ENCODE data around the gene MYO5A. TPM values are rescaled to one million over a fixed set of nuclear protein-coding genes. Genes with fewer than 3 reads are reported as not detected.
"Not testable (repeated sequence)": the region's sequence is repeated elsewhere in the genome, so short reads cannot be mapped to it uniquely, and the experiment has no call there.

The MYO5A gene
- total RNA-seq, 1 donor from 2014 or later: 34.8 TPM

- intact Hi-C loops (cut with micrococcal nuclease): no loop called here
These were observed 17.5 kb upstream of the MYO5A start for GRCh38 chr15:52546031-52546751.

DNA sequence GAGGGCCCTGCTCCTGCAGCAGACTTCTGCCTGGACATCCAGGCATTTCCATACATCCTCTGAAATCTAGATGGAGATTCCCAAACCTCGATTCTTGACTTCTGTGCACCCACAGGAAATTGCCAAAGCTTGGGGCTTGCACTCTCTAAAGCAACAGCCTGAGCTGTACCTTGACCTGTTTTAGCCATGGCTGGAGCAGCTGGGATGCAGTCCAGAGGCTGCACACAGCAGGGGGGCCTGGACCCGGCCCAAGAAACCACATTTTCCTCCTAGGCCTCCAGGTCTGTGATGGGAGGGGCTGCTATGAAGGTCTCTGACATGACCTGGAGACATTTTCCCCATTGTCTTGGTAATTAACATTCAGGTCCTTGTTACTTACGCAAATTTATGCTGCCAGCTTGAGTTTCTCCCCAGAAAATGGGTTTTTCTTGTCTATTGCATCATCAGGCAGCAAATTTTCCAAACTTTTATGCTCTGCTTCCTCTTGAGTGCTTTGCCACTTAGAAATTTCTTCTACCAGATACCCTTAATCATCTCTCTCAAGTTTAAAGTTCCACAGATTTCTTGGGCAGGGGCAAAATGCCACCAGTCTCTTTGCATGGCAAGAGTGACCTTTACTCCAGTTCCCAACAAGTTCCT is 11.8 kb upstream of the MYO5A start:
- intact Hi-C loops (cut with micrococcal nuclease): no loop called here

- intact Hi-C loops (cut with micrococcal nuclease): no loop called here
These were observed 8.8 kb upstream of the MYO5A start for GRCh38 chr15:52537459-52537858.

DNA sequence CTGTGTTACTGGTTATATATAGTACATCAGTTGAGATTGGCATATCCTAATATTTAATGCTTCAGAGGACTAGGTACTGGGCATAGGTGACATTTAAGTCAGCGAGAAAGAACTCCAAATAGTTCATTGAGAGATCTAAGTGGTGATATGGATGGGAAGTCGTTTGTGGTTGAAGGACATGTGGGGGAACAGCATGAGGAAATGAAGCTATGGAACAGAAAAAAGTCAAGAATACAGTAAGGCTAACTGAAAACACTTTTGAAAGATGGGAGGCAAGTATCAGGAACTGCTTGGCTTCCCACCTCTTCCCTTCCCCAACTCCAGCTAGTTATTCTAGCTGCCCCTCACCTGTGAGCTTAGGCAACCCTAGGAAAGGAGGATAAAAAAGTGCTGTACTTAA is 3.7 kb upstream of the MYO5A start:
- intact Hi-C loops (cut with micrococcal nuclease): no loop called here

GRCh38 chr15:52529940-52530339 is 1.3 kb upstream of the MYO5A start:
- intact Hi-C loops (cut with micrococcal nuclease): loop anchor here (1.0 to 10.0 kb wide), 4 partner anchors 48 to 348 kb away; no protein-coding TSS in a partner anchor

DNA sequence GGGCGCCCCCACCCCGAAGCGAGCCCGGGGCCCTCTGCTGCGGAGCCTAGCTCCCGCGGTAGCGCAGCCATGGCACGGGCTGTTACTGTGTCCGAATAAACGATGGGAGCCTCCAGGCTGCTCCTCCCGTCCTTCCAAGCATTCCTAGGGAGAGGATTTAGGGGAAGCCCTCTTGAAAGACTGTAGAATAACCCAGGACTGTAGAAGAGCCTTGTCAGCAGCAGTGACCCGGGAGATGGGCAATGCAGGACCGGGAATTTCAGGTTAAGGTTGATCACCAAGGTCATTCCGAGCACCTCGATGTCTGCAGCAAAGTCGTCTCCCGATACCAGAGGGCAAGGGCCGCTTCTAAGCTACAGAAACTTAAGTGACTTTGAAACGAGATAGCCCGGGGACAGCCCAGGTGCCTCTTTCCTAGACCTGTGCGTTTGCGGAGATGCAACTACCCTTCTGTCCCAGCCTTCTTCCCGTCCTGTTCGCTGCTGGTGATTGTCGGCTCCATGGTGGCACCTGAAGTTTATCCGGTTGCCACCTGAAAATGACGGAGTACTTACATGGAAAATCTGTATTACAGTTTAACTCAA is 753 bp upstream of the MYO5A start:
- intact Hi-C loops (cut with micrococcal nuclease): loop anchor here (1.0 to 10.0 kb wide), 4 partner anchors 47 to 347 kb away; no protein-coding TSS in a partner anchor

DNA sequence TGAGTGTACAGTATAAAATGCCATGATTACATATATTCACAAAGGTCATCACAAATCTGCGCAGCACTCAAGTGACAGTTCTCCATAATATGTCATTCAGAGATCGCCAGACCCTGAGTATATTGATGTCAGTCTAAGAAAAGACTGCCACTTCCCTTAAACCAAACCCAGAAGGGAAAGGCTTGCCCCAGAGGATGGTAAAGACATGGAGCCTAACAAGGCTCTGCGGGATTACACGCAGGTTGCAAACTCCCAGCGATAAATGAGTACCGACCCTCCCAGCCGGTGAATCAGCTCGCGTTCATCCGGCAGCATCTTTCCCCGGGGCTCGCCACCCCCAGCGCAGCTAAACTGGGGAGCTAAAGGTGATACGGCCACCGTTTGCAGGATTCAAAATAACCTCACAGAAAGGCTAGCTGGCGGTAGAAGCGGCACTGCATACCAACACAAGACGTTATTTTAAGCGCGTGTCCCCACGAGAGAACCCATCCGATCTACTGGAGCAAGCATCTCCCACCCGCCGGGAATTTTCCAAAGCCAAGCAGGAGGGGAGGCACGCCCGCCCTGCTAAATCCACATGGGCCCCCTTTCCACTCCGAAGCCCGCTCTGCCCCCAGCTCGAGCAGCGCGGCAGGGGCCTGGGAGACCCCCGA is 643 bp downstream of the MYO5A start:
- intact Hi-C loops (cut with micrococcal nuclease): loop anchor here (1.0 to 10.0 kb wide), 7 partner anchors 30 to 346 kb away; partner anchors contain the start of genes ARPP19 and ATOSA

DNA sequence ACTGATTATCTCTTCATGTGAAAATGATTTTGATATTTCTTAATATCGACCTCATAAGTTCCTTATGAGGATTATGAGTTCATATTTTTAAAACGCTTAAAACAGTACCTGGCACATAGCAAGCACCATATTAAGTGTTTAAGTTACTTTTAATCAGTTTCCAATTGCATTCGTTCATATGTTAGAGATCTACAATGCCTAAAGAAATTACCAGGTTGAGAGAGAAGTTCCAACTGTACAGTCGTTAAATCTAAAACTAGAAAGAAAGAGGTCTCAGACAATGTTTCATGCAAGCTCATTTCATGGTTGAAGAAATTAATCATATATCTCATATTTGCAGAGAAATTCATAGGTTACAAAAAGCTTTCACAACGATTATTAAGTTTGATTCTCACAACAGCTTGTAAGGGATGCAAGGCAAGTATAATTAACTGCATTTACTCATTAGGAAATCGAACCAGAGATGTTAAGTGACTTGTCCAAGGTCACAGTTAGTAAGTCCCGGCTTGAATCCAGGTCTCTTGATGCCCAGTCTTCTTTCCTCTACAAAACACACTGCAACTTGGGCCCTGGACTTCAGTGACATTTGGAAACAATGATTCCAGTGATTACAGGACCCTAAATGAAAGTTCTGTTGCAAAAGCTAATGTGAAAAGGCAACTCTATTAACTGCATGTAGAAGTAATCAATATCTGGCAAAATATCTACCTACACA is 1.3 kb downstream of the MYO5A start:
- intact Hi-C loops (cut with micrococcal nuclease): loop anchor here (5.0 to 10.0 kb wide), 2 partner anchors 63 to 345 kb away; no protein-coding TSS in a partner anchor

- intact Hi-C loops (cut with micrococcal nuclease): loop anchor here (5.0 to 10.0 kb wide), 2 partner anchors 60 to 342 kb away; no protein-coding TSS in a partner anchor
These were observed 4.2 kb downstream of the MYO5A start for GRCh38 chr15:52524223-52525136.

- intact Hi-C loops (cut with micrococcal nuclease): loop anchor here (10.0 kb wide), 1 partner anchor 59 kb away; no protein-coding TSS in a partner anchor
These were observed 5.0 kb downstream of the MYO5A start for GRCh38 chr15:52523647-52524046.

- intact Hi-C loops (cut with micrococcal nuclease): loop anchor here (10.0 kb wide), 1 partner anchor 58 kb away; no protein-coding TSS in a partner anchor
These were observed 5.5 kb downstream of the MYO5A start for GRCh38 chr15:52523192-52523591.

DNA sequence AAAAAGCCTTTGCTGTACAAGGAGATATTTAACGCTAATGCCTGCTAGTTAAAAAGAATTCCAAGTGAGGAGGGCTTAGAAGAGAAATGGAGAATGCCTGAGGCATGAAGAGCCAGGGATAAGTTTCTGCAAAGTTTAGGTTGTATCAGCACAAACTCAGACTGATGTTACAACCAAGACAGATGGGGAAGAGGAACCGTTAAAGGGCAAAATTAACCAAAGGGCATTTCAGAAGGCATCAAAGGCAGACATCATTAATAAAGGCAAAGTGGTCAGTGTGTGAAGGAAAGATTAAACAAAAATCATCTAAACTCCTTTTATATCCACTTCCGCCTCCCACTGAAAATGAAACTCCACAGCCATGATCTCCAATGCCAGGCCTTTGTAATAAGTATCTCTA is 7.0 kb downstream of the MYO5A start:
- intact Hi-C loops (cut with micrococcal nuclease): loop anchor here (10.0 kb wide), 1 partner anchor 57 kb away; no protein-coding TSS in a partner anchor

DNA sequence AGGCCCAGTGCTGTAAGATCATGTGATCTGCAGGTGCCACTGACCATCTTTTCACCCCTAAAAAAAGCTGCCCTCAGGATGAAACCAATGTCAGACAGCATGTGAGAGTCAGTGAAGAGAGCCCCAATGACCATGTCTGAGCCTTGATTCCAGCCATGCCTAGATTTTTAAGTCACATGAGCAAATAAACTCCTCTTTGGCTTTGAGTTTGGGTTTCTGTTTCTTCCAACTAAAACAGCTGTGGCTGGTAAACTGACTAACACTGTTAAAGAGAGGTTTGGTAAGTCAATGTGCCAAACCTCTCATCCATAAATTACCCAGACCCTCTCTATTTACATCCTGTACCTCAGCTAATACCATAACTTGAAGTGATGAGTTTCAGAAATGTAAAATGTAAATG is 8.3 kb downstream of the MYO5A start:
- intact Hi-C loops (cut with micrococcal nuclease): loop anchor here (10.0 kb wide), 1 partner anchor 56 kb away; no protein-coding TSS in a partner anchor

- intact Hi-C loops (cut with micrococcal nuclease): no loop called here
These were observed 10.0 kb downstream of the MYO5A start for GRCh38 chr15:52518487-52519371.

- intact Hi-C loops (cut with micrococcal nuclease): no loop called here
These were observed 11.7 kb downstream of the MYO5A start for GRCh38 chr15:52517014-52517413.

GRCh38 chr15:52515343-52515742 is 13.3 kb downstream of the MYO5A start:
- intact Hi-C loops (cut with micrococcal nuclease): no loop called here

- intact Hi-C loops (cut with micrococcal nuclease): no loop called here
These were observed 14.2 kb downstream of the MYO5A start for GRCh38 chr15:52514482-52514881.

DNA sequence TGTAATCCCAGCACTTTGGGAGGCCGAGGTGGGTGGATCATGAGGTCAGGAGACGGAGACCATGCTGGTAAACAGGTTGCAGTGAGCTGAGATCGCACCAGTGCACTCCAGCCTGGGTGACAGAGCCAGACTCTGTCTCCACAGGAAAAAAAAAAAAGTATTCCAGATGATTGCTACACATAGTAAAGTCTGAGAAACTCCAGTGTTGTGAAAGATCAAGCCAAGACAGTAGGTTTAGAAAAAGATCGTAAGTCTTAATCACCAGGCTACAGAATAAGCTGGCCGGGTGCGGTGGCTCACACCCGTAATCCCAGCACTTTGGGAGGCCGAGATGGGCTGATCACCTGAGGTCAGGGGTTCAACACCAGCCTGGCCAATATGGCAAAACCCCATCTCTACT is 15.8 kb downstream of the MYO5A start:
- intact Hi-C loops (cut with micrococcal nuclease): not testable (repeated sequence)

- intact Hi-C loops (cut with micrococcal nuclease): no loop called here
These were observed 17.6 kb downstream of the MYO5A start for GRCh38 chr15:52511084-52511483.

All from T-helper 1 cell treated with Interleukin-12 subunit alpha and Interleukin-12 subunit beta and Interleukin-4 antibody, amounts not matched to agents 30 ng/mL and 1 ng/mL, for 36 hours (primary cell).